RWPE1 (cell line): ENCODE results near the gene TSPO.

Experiments
- CTCF ChIA-PET: fragments of 350-600 bp; sonication (Branson Sonifier 250); formaldehyde crosslinking; extraction: SDS; loops from one replicate; lab custom pipeline; 2021; lab: Yijun Ruan, JAX
- POLR2A ChIA-PET: fragments of 400-600 bp; formaldehyde crosslinking; extraction: SDS; loops from one replicate; lab custom pipeline; 2020; ENCODE audit warnings: antibody characterized with exemption; ENCODE audit not compliant: low non-redundant PET; lab: Yijun Ruan, JAX
- DNase-seq: peaks from one replicate; pipeline ENCODE4 v3.0.0; 2012; ENCODE audit warnings: low spot score
- H3K27ac ChIP-seq: fragments of 450-650 bp; 2 replicates; pipeline ENCODE4 v1.5.1; 2017
- CTCF ChIP-seq: fragments of 450-650 bp; conservative IDR thresholded peaks from 2 replicates; pipeline ENCODE4 v1.5.1; 2017; ENCODE audit warnings: low read depth, mild to moderate bottlenecking

TSPO gene

GRCh38 chr22:43163241-43163795, 12.0 kb downstream of the TSPO start:
- CTCF ChIA-PET = no interaction called here
- TF ChIP-seq CTCF = no peak
- peak overlapping the region; percentile 98 for H3K27ac ChIP-seq
- POLR2A ChIA-PET = interaction anchor here (0.8 kb wide), 1 partner anchor 24 kb away, joined by 3 read pairs; no protein-coding TSS in a partner anchor
- no peak for DNase-seq

GRCh38 chr22:43164636-43165035, 13.3 kb downstream of the TSPO start:
- no peak for DNase-seq
- TF ChIP-seq CTCF = no peak
- peak overlapping the region; percentile 98 for H3K27ac ChIP-seq
- ChIA-PET POLR2A (no interaction called here), CTCF (no interaction called here)

GRCh38 chr22:43166132-43166930, 15.0 kb downstream of the TSPO start:
- POLR2A ChIA-PET = no interaction called here
- no peak for DNase-seq
- no peak for TF ChIP-seq CTCF
- H3K27ac ChIP-seq = peak overlapping the region; percentile 56
- CTCF ChIA-PET = no interaction called here

GRCh38 chr22:43167001-43167589, 15.7 kb downstream of the TSPO start:
- no peak for DNase-seq
- CTCF ChIA-PET = no interaction called here
- peak overlapping the region; percentile 56 for H3K27ac ChIP-seq
- TF ChIP-seq CTCF = no peak
- POLR2A ChIA-PET = no interaction called here

- H3K27ac ChIP-seq = peak overlapping the region; percentile 56
- ChIA-PET POLR2A (no interaction called here), CTCF (no interaction called here)
- no peak for TF ChIP-seq CTCF
- no peak for DNase-seq
Observed at GRCh38 chr22:43168471-43169309, 17.3 kb downstream of the TSPO start.
